CD4-positive, alpha-beta T cell treated with Interferon alpha-2 for 1 hour (primary cell): Measurements from ENCODE around the gene FBXO24.

Source experiments
- DNase-seq, 2 donors: peaks; one replicate each; pipeline ENCODE4 v3.0.0-alpha.2; 2020 to 2022

The FBXO24 gene

GRCh38 chr7:100626530-100627237 is 40.6 kb downstream of the FBXO24 start:
- peak; percentile 92 to 94 for DNase-seq

- no peak for DNase-seq
Measured at GRCh38 chr7:100627238-100627549, 41.1 kb downstream of the FBXO24 start.

- DNase-seq = peak; percentile 13 to 33
Measured at GRCh38 chr7:100629117-100629716, 43.1 kb downstream of the FBXO24 start.

GRCh38 chr7:100630066-100630465 is 43.9 kb downstream of the FBXO24 start:
- no peak for DNase-seq

- peak; percentile 54 to 68 for DNase-seq
Measured at GRCh38 chr7:100632951-100633717, 47.0 kb downstream of the FBXO24 start.

- no peak for DNase-seq
Measured at GRCh38 chr7:100639995-100640516, 53.9 kb downstream of the FBXO24 start.

GRCh38 chr7:100640517-100641440 is 54.7 kb downstream of the FBXO24 start:
- DNase-seq = no peak

GRCh38 chr7:100641463-100641859 is 55.3 kb downstream of the FBXO24 start, which contains the start of gene TFR2:
TFR2 (minus strand) TSS chr7:100641552; CDS start chr7:100641509, 43 bp downstream.
- no peak for DNase-seq

GRCh38 chr7:100641860-100642533 is 55.9 kb downstream of the FBXO24 start:
- no peak for DNase-seq

GRCh38 chr7:100642534-100642907 is 56.4 kb downstream of the FBXO24 start:
- DNase-seq = peak; percentile 42 to 53

- DNase-seq = no peak
Measured at GRCh38 chr7:100649826-100650565, 63.9 kb downstream of the FBXO24 start.
